B cell (primary cell): Measurements from ENCODE around the gene CAP1. TPM values are rescaled to one million over a fixed set of nuclear protein-coding genes. Genes with fewer than 3 reads are reported as not detected.

ENCODE experiments used
- ATAC-seq: fragments of 200-7000 bp; cut with Tn5 transposase; one replicate; pipeline ENCODE4 v1.10.0; 2021; ENCODE audit warnings: low read depth, mild to moderate bottlenecking, moderate number of reproducible peaks, moderate library complexity
- CTCF ChIA-PET: fragments of 350-600 bp; sonication (Branson Sonifier 250); formaldehyde crosslinking; loops from one replicate; lab custom pipeline; 2021; ENCODE audit warnings: antibody characterized with exemption, inconsistent platforms; lab: Charles Lee
- POLR2A ChIA-PET: fragments of 350-600 bp; sonication (Branson Sonifier 250); formaldehyde crosslinking; loops from one replicate; lab custom pipeline; 2021; ENCODE audit warnings: antibody characterized with exemption; lab: Charles Lee
- DNase-seq: peaks from one replicate; pipeline ENCODE4 v3.0.0; 2013
- H2AFZ ChIP-seq: 2 replicates; pipeline ENCODE4 v1.6.1; 2012; ENCODE audit warnings: mild to moderate bottlenecking, low read depth, low read length; ENCODE audit not compliant: insufficient read depth, poor library complexity, severe bottlenecking
- H3K27ac ChIP-seq, 2 donors: 1 replicate in 1 of 2; 2 replicates in 1 of 2; pipeline ENCODE4 v1.5.1; 2012 to 2013; ENCODE audit warnings: low read length in 2 of 2, mild to moderate bottlenecking in 2 of 2, moderate library complexity in 1 of 2
- H3K27me3 ChIP-seq, 4 experiments: fragments of 200-600 bp in 1 of 4; sonication (generic) in 1 of 4; replicated peaks in 1 of 4; 1 replicate in 2 of 4; 2 replicates in 2 of 4; pipeline versions ENCODE4 v1.6.1 to v1.7.0; 2013 to 2016; ENCODE audit warnings: low read length in 3 of 4, mild to moderate bottlenecking in 2 of 4, mixed read lengths in 1 of 4, moderate library complexity in 1 of 4; ENCODE audit not compliant: insufficient read depth in 4 of 4, control insufficient read depth in 3 of 4; ENCODE audit errors: control extremely low read depth in 1 of 4
- H3K36me3 ChIP-seq, 2 experiments: replicated peaks in 1 of 2; 1 replicate in 1 of 2; 2 replicates in 1 of 2; pipeline versions ENCODE4 v1.6.1 to v1.7.1; 2013; ENCODE audit warnings: low read length in 1 of 2; ENCODE audit not compliant: insufficient read depth in 2 of 2, control insufficient read depth in 1 of 2; ENCODE audit errors: control extremely low read depth in 1 of 2, extremely low read depth in 1 of 2
- H3K4me1 ChIP-seq, 2 donors: fragments of 200-600 bp in 1 of 2; sonication (generic) in 1 of 2; 1 replicate in 1 of 2; 2 replicates in 1 of 2; pipeline versions ENCODE4 v1.5.1 to v1.6.1; 2013 to 2017; ENCODE audit warnings: low read length in 2 of 2; ENCODE audit not compliant: control insufficient read depth in 2 of 2, insufficient read depth in 2 of 2
- H3K4me2 ChIP-seq: replicated peaks from 2 replicates; pipeline ENCODE3; 2012; ENCODE audit warnings: mild to moderate bottlenecking, low read depth, low read length; ENCODE audit not compliant: poor library complexity, severe bottlenecking
- H3K4me3 ChIP-seq, 5 experiments: fragments of 200-600 bp in 1 of 5; sonication (generic) in 1 of 5; 1 replicate in 3 of 5; 2 replicates in 2 of 5; pipeline versions ENCODE4 v1.5.1 to v1.7.0; 2011 to 2016; ENCODE audit warnings: low read length in 4 of 5, mild to moderate bottlenecking in 4 of 5, low read depth in 2 of 5, control low read depth in 1 of 5, moderate library complexity in 1 of 5; ENCODE audit not compliant: insufficient read depth in 1 of 5; ENCODE audit errors: control extremely low read depth in 1 of 5, extremely low read depth in 1 of 5
- H3K79me2 ChIP-seq: fragments of 200-600 bp; sonication (generic); one replicate; pipeline ENCODE4 v1.6.0; 2016; ENCODE audit warnings: low read length; ENCODE audit not compliant: control insufficient read depth, insufficient read depth
- H3K9ac ChIP-seq: fragments of 200-600 bp; sonication (generic); 2 replicates; pipeline ENCODE4 v1.6.1; 2017; ENCODE audit warnings: mild to moderate bottlenecking, low read length, moderate library complexity
- H3K9me3 ChIP-seq, 3 donors: one replicate each; pipeline versions ENCODE4 v1.6.1 to v1.7.1; 2013; ENCODE audit warnings: low read length in 2 of 3; ENCODE audit not compliant: control insufficient read depth in 2 of 3, insufficient read depth in 1 of 3; ENCODE audit errors: control extremely low read depth in 1 of 3
- H4K20me1 ChIP-seq: 2 replicates; pipeline ENCODE4 v1.6.0; 2012; ENCODE audit warnings: mild to moderate bottlenecking, low read length; ENCODE audit not compliant: insufficient read depth, control insufficient read depth, poor library complexity, severe bottlenecking
- H3K27ac Mint-ChIP-seq: one replicate; pipeline ENCODE4 v1.8.0; 2021; ENCODE audit warnings: mixed read lengths
- H3K27me3 Mint-ChIP-seq: one replicate; pipeline ENCODE4 v1.8.0; 2021; ENCODE audit warnings: mixed read lengths
- H3K4me1 Mint-ChIP-seq: one replicate; pipeline ENCODE4 v1.8.0; 2021; ENCODE audit warnings: mixed read lengths
- H3K4me3 Mint-ChIP-seq: one replicate; pipeline ENCODE4 v1.8.0; 2021; ENCODE audit warnings: mixed read lengths
- H3K9me3 Mint-ChIP-seq: one replicate; pipeline ENCODE4 v1.8.0; 2022; ENCODE audit warnings: mixed read lengths; ENCODE audit not compliant: insufficient read depth
- EZH2 ChIP-seq: IDR thresholded peaks from 2 replicates; pipeline ENCODE4 v1.6.1; 2012; ENCODE audit warnings: borderline replicate concordance, low read depth, mild to moderate bottlenecking, moderate library complexity, low read length; ENCODE audit not compliant: insufficient read depth, poor library complexity, severe bottlenecking
- WGBS: methylation state at CpG from one replicate; pipeline ENCODE4 v1.1.5; 2013; ENCODE audit warnings: missing lambda C conversion rate; ENCODE audit not compliant: insufficient coverage; 5-methylcytosine and 5-hydroxymethylcytosine counted together
- intact Hi-C: fragments of 100-400 bp; cut with micrococcal nuclease; formaldehyde crosslinking; loops from one replicate; pipeline ENCODE4 v1.10.0; 2022
- polyA plus RNA-seq: library from polyadenylated mRNA; depleted of rRNA; stranded (reverse); fragments of >200 nt; gene quantifications from 2 replicates; pipeline ENCODE4 v1.2.3, GENCODE V29; 2012
- total RNA-seq, 2 donors: library from RNA; stranded (reverse); fragments of 120-200 nt in 1 of 2; gene quantifications; 1 replicate in 1 of 2; 2 replicates in 1 of 2; pipeline versions ENCODE4 v1.2.3 to v1.2.4, GENCODE V29; 2013 to 2022
- TF ChIP-seq, protein P1 (sequence below): fragments of 200-600 bp; IDR thresholded peaks from one replicate; pipeline ENCODE4 v1.8.0; 2022; ENCODE audit warnings: antibody characterized with exemption, mild to moderate bottlenecking

Gene CAP1
- total and polyA plus RNA-seq, 2 donors (not counting 1 experiment from before 2014, with no cell fraction given) = 175 to 203 TPM

DNA sequence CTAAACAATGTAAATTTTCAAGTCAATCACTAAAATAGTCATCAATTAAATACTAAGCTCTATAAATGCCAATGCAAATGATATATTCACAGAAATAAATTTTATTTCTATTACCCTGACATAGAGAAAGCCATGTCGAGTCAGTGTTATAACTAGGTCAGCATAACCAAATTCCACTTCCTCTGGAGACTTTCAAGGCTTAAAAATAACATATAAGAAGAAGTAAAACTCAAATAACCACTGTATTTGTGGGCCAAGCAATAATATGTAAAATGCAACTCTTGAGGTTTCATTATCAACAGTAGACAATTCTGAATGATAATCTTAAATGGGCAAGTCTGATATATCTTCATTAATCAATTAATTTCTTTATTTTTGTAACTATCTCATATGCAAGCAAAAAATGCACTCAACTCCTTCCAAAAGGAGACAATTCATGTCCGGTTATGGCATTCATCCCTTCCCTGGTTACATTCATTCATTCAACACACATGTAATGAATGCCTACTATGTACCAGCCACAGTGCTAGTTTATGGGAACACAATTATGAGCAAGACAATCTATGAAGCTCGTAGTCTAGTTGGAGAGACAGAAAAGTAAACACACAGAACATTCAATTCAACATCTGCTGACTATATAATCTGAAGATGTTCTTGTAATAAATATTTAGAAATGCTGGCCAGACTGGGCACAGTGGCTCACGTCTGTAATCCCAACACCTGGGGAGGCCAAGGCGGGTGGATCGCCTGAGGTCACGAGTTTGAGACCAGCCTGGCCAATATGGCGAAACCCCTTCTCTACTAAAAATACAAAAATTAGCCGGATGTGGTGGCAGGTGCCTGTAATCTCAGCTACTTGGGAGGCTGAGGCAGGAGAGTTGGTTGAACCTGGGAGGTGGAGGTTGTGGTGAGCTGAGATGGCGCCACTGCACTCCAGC is 37.1 kb upstream of the CAP1 start:
- Mint-ChIP-seq H3K27me3 (no peaks in the 10 kb centered on the region), H3K27ac (peak overlapping the region; percentile 77), H3K4me3 (peak overlapping the region; percentile 77), H3K9me3 (peaks cover 4% of the 10 kb centered on the region), H3K4me1 (peaks cover 60% of the 10 kb centered on the region)
- peak overlapping the region in 1 of 2 donors; percentile 37 for H3K27ac ChIP-seq
- ChIA-PET POLR2A (interaction anchor here (0.6 to 0.7 kb wide), 3 partner anchors 37 to 626 kb away, joined by 3 to 6 read pairs (median 5); no protein-coding TSS in a partner anchor), CTCF (interaction anchor here (0.6 to 4.9 kb wide), 8 partner anchors 12 to 448 kb away, joined by 3 to 30 read pairs (median 4); no protein-coding TSS in a partner anchor)
- H3K4me1 ChIP-seq = peaks cover 54 to 55% of the 10 kb centered on the region in 2 donors
- DNase-seq (peak; percentile 53), ATAC-seq (peak; percentile 82)
- peak overlapping the region; percentile 52 for H3K4me2 ChIP-seq
- H3K79me2 ChIP-seq = no peaks in the 10 kb centered on the region
- H2AFZ ChIP-seq = no peak overlapping the region
- intact Hi-C loops = no loop called here
- H3K27me3 ChIP-seq = no peaks in the 10 kb centered on the region
- H3K9ac ChIP-seq = peak overlapping the region; percentile 17
- peak overlapping the region in 1 of 5 experiments; percentile 40 for H3K4me3 ChIP-seq
- no peaks in the 10 kb centered on the region for H4K20me1 ChIP-seq
- 68% methylated on average over 4 of the region's 10 CpGs for WGBS
- H3K9me3 ChIP-seq = peaks cover 4 to 6% (median 6%) of the 10 kb centered on the region in 3 donors
- no peak for TF ChIP-seq EZH2
- TF ChIP-seq, protein P1, sequence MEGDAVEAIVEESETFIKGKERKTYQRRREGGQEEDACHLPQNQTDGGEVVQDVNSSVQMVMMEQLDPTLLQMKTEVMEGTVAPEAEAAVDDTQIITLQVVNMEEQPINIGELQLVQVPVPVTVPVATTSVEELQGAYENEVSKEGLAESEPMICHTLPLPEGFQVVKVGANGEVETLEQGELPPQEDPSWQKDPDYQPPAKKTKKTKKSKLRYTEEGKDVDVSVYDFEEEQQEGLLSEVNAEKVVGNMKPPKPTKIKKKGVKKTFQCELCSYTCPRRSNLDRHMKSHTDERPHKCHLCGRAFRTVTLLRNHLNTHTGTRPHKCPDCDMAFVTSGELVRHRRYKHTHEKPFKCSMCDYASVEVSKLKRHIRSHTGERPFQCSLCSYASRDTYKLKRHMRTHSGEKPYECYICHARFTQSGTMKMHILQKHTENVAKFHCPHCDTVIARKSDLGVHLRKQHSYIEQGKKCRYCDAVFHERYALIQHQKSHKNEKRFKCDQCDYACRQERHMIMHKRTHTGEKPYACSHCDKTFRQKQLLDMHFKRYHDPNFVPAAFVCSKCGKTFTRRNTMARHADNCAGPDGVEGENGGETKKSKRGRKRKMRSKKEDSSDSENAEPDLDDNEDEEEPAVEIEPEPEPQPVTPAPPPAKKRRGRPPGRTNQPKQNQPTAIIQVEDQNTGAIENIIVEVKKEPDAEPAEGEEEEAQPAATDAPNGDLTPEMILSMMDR = no peak
- no peaks in the 10 kb centered on the region for H3K36me3 ChIP-seq

GRCh38 chr1:40004857-40005256 is 35.7 kb upstream of the CAP1 start:
- H4K20me1 ChIP-seq = no peaks in the 10 kb centered on the region
- TF ChIP-seq, protein P1 = no peak
- TF ChIP-seq EZH2 = no peak
- no peak overlapping the region for H3K27ac ChIP-seq
- no peaks in the 10 kb centered on the region for H3K79me2 ChIP-seq
- ChIA-PET POLR2A (interaction anchor here (0.6 kb wide), 1 partner anchor 382 kb away, joined by 3 read pairs; no protein-coding TSS in a partner anchor), CTCF (interaction anchor here (1.2 to 4.9 kb wide), 2 partner anchors 19 to 28 kb away, joined by 3 to 30 read pairs; no protein-coding TSS in a partner anchor)
- H3K9me3 ChIP-seq = peaks cover 3 to 6% (median 4%) of the 10 kb centered on the region in 3 donors
- H3K36me3 ChIP-seq = no peaks in the 10 kb centered on the region
- WGBS = 100% methylated on average over 1 of the region's 2 CpGs
- no peaks in the 10 kb centered on the region for H3K27me3 ChIP-seq
- H3K27ac Mint-ChIP-seq = no peak overlapping the region
- H3K9me3 Mint-ChIP-seq = peaks cover 4% of the 10 kb centered on the region
- peaks cover 55 to 57% of the 10 kb centered on the region in 2 donors for H3K4me1 ChIP-seq
- DNase-seq (no peak), ATAC-seq (no peak)
- no peak overlapping the region for H3K4me2 ChIP-seq
- no peak overlapping the region for H2AFZ ChIP-seq
- peaks cover 64% of the 10 kb centered on the region for H3K4me1 Mint-ChIP-seq
- no peak overlapping the region for H3K4me3 Mint-ChIP-seq
- no peaks in the 10 kb centered on the region for H3K27me3 Mint-ChIP-seq
- H3K9ac ChIP-seq = no peak overlapping the region
- H3K4me3 ChIP-seq = no peak overlapping the region
- intact Hi-C loops = no loop called here
